AG04449 (cell line): ENCODE measurements around the gene PEAK1.
"Not testable (repeated sequence)": the region's sequence is repeated elsewhere in the genome, so short reads cannot be mapped to it uniquely, and the experiment has no call there.

Experiments used
- CTCF ChIA-PET: fragments of 350-600 bp; formaldehyde crosslinking; extraction: SDS; loops from one replicate; lab custom pipeline; 2021; ENCODE audit warnings: antibody characterized with exemption; lab: Yijun Ruan, JAX
- POLR2A ChIA-PET: fragments of 400-600, 350-600 bp; formaldehyde crosslinking; extraction: SDS; loops from one replicate; lab custom pipeline; 2020; ENCODE audit warnings: antibody characterized with exemption, inconsistent platforms; lab: Yijun Ruan, JAX
- DNase-seq: peaks from one replicate; pipeline ENCODE4 v3.0.0-alpha.2; 2010; ENCODE audit warnings: low read depth, low spot score
- H3K4me3 ChIP-seq: 2 replicates; pipeline ENCODE4 v1.5.1; 2011; ENCODE audit warnings: low read depth, mild to moderate bottlenecking, control low read depth, low read length
- CTCF ChIP-seq: IDR thresholded peaks from one replicate; pipeline ENCODE4 v1.5.1; 2011; ENCODE audit warnings: mild to moderate bottlenecking, moderate library complexity, low read length, control low read depth, inconsistent platforms; ENCODE audit not compliant: insufficient read depth; ENCODE audit errors: missing control alignments

PEAK1 gene

GRCh38 chr15:77162872-77163633 lies 256.9 kb downstream of the PEAK1 start:
- POLR2A ChIA-PET = interaction anchor here (0.7 kb wide), 1 partner anchor 1491 kb away, joined by 3 read pairs; no protein-coding TSS in a partner anchor
- CTCF ChIA-PET = interaction anchor here (0.7 to 1.6 kb wide), 4 partner anchors 14 to 44 kb away, joined by 3 to 4 read pairs (median 3); no protein-coding TSS in a partner anchor
- TF ChIP-seq CTCF = no peak
- no peak for DNase-seq
- no peak overlapping the region for H3K4me3 ChIP-seq

GRCh38 chr15:77160562-77161478 lies 259.1 kb downstream of the PEAK1 start:
- no peak for DNase-seq
- POLR2A ChIA-PET = no interaction called here
- CTCF ChIA-PET = interaction anchor here (0.8 to 1.6 kb wide), 6 partner anchors 12 to 382 kb away, joined by 3 to 5 read pairs (median 4); no protein-coding TSS in a partner anchor

GRCh38 chr15:77156000-77156399 lies 263.9 kb downstream of the PEAK1 start:
- H3K4me3 ChIP-seq, DNase-seq, CTCF ChIA-PET, POLR2A ChIA-PET: not testable (repeated sequence)

More at GRCh38 chr15:77160562-77161478, 259.1 kb downstream of the PEAK1 start:
- H3K4me3 ChIP-seq = no peak overlapping the region
- TF ChIP-seq CTCF = no peak

DNA sequence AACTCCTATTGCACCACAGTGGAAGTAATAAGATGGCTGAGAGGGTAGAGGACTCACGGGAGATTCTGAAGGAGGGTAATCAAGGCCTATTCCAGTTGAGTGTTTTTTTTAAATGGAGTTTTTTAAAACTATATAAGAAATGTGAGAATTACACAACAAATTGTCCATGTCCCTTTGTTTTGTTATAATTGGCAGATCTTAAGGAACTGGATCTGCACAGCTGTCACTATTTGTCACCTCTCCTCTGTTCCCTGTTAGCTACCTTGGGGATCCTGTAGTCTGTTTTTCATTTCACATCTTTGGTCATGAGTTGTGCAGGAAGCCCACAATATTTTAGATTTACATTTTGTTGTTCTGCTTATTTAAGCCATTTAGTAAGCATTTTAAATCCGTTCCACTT lies 271.7 kb downstream of the PEAK1 start:
- no peak for TF ChIP-seq CTCF
- no peak overlapping the region for H3K4me3 ChIP-seq
- ChIA-PET CTCF (interaction anchor here (1.2 to 2.4 kb wide), 2 partner anchors 15 to 395 kb away, joined by 3 to 6 read pairs; no protein-coding TSS in a partner anchor), POLR2A (no interaction called here)
- no peak for DNase-seq

DNA sequence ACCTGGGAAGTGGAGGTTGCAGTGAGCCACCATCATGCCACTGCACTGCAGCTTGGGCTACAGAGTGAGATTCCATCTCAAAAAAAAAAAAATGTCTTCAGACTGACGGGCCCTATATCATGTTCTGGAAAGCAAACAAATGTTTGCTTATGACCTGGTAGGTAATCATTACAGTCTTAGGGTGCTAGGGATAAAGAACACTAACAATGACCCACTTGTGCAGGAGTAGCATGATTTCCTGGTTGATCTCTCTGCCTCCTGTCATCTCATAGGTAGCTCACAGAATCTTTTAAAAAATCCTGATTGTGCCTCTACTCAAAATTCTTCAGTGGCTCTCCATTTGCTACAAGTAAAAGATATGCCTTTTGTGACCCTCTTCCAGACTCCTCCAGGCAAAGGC lies 274.5 kb downstream of the PEAK1 start:
- no peak for DNase-seq
- H3K4me3 ChIP-seq = no peak overlapping the region
- ChIA-PET CTCF (interaction anchor here (0.7 to 1.5 kb wide), 5 partner anchors 15 to 490 kb away, joined by 3 to 5 read pairs (median 4); no protein-coding TSS in a partner anchor), POLR2A (interaction anchor here (0.7 to 2.1 kb wide), 6 partner anchors 23 to 397 kb away, joined by 3 to 8 read pairs (median 4); no protein-coding TSS in a partner anchor)
- no peak for TF ChIP-seq CTCF

DNA sequence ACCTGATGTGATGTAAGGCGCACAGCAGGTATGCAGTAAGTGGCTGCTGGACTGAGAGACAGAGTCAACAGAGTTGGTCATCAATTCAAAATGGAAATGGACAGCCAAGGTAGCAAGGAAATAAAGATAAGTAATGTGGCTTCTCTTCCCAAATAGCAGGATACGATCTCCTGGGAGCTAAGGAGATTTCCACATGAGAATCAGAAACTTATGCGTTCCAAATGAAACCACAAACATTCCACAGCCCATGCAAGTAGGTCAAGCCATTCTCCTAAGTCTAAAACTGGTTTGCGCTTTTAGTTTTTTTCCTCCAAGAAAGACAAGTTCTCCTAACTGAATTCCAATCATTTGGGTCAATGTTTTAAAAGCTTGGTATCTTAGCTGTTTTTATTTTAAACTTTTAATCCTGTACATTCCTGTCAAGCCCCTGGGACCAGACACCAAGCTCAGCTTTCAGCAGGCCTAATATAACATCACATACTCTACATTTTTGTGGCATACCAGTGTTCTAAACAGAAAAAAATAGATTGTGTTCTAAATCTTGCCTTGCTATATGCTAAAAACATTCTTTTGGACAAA lies 275.3 kb downstream of the PEAK1 start:
- DNase-seq = peak; percentile 98
- ChIA-PET CTCF (interaction anchor here (0.7 to 1.9 kb wide), 8 partner anchors 13 to 491 kb away, joined by 3 to 11 read pairs (median 4); no protein-coding TSS in a partner anchor), POLR2A (interaction anchor here (0.9 to 2.1 kb wide), 6 partner anchors 23 to 398 kb away, joined by 4 to 8 read pairs (median 4); no protein-coding TSS in a partner anchor)
- no peak overlapping the region for H3K4me3 ChIP-seq
- TF ChIP-seq CTCF = no peak
